Activated naive CD4-positive, alpha-beta T cell treated with anti-CD3 and anti-CD28 coated beads for 36 hours (primary cell): ENCODE results near the gene EFHD2. TPM values are rescaled to one million over a fixed set of nuclear protein-coding genes. Genes with fewer than 3 reads are reported as not detected.

Experiments
- CTCF ChIA-PET: fragments of 350-600 bp; sonication (Branson Sonifier 250); formaldehyde crosslinking; loops from one replicate; lab custom pipeline; 2021; ENCODE audit warnings: antibody characterized with exemption; lab: Charles Lee
- DNase-seq: peaks from one replicate; pipeline ENCODE4 v3.0.0-alpha.2; 2020
- H3K27ac Mint-ChIP-seq: one replicate; pipeline ENCODE4 v1.8.0; 2021; ENCODE audit warnings: mild to moderate bottlenecking, mixed read lengths
- H3K27me3 Mint-ChIP-seq: one replicate; pipeline ENCODE4 v1.8.0; 2021; ENCODE audit warnings: low read depth, mixed read lengths
- H3K36me3 Mint-ChIP-seq: one replicate; pipeline ENCODE4 v1.8.0; 2021; ENCODE audit warnings: low read depth, mixed read lengths
- H3K4me1 Mint-ChIP-seq: one replicate; pipeline ENCODE4 v1.8.0; 2021; ENCODE audit warnings: low read depth, mixed read lengths
- H3K4me3 Mint-ChIP-seq: one replicate; pipeline ENCODE4 v1.8.0; 2021; ENCODE audit warnings: mild to moderate bottlenecking, moderate library complexity, mixed read lengths
- H3K9me3 Mint-ChIP-seq: one replicate; pipeline ENCODE4 v1.8.0; 2021; ENCODE audit warnings: mixed read lengths
- intact Hi-C: fragments of 100-400 bp; cut with micrococcal nuclease; formaldehyde crosslinking; loops from one replicate; pipeline ENCODE4 v1.15.1; 2023
- total RNA-seq, 2 experiments: library from RNA; stranded (reverse); gene quantifications; one replicate each; pipeline ENCODE4 v1.2.3, GENCODE V29; 2021

The EFHD2 gene
- total RNA-seq, 2 experiments from 2014 or later, result 35.0 to 36.0 TPM

DNA sequence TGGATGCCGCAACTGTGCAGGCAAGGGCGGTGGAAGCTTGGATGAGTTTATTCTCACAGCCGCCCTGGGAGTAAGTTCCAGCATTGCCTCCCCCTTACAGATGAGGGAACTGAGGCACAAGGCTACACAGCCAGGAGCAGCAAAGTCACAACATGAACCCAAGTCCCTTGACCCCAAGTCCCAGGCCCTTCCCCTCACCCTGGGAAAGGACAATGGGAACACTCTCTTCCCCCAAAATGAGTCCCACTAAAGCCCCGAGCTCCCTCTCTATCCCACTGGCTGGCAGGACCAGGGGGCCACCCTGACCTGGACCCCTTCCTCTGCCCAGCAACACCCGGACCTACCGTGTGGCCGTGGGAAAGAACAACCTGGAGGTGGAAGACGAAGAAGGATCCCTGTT is 32.4 kb downstream of the EFHD2 start:
- Mint-ChIP-seq H3K9me3 (no peaks in the 10 kb centered on the region), H3K36me3 (no peaks in the 10 kb centered on the region), H3K27me3 (peaks cover 2% of the 10 kb centered on the region), H3K27ac (no peak overlapping the region), H3K4me1 (no peaks in the 10 kb centered on the region), H3K4me3 (no peak overlapping the region)
- DNase-seq, result no peak
- CTCF ChIA-PET, result interaction anchor here (0.7 kb wide), 1 partner anchor 113 kb away, joined by 3 read pairs; no protein-coding TSS in a partner anchor
- intact Hi-C loops, result no loop called here

DNA sequence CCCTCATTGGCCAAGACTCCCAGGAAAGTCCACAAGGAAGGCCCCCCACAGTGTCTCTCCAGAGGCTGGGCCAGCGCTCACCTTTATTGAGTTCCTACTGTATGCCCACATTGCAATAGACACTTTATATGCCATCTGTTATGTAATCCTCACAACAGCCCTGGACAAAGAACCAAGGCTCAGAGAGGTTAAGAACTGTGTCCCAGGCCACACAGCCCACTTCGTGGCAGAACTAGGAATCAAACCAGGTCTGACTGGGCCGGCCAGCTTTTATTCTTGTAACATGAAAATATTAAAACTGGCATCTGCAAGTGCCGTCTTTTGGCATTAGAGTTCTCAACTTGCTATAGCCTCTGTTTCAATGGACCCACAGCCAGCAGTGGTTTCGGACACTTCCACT is 33.1 kb downstream of the EFHD2 start:
- intact Hi-C loops, result no loop called here
- Mint-ChIP-seq H3K4me3 (no peak overlapping the region), H3K4me1 (no peaks in the 10 kb centered on the region), H3K27ac (no peak overlapping the region), H3K27me3 (peaks cover 2% of the 10 kb centered on the region), H3K36me3 (no peaks in the 10 kb centered on the region), H3K9me3 (no peaks in the 10 kb centered on the region)
- CTCF ChIA-PET, result no interaction called here
- DNase-seq, result no peak

DNA sequence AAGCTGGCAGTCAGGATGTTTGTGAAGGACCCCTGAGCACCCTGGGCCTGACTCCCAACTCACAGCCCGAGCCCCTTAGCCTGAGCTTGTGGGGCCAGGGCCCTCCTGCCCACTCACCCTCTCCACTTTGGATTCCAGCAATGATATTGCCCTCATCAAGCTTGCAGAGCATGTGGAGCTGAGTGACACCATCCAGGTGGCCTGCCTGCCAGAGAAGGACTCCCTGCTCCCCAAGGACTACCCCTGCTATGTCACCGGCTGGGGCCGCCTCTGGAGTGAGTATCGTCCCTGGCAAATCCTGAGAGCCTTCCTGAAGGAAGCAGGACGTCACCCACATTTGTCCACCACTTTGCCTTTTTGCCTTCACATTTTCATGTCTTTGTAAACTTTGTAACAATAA is 33.6 kb downstream of the EFHD2 start:
- H3K27ac Mint-ChIP-seq, result no peak overlapping the region
- no peaks in the 10 kb centered on the region for H3K9me3 Mint-ChIP-seq
- DNase-seq, result no peak
- H3K27me3 Mint-ChIP-seq, result peaks cover 2% of the 10 kb centered on the region
- no peak overlapping the region for H3K4me3 Mint-ChIP-seq
- CTCF ChIA-PET, result no interaction called here
- no peaks in the 10 kb centered on the region for H3K36me3 Mint-ChIP-seq
- no peaks in the 10 kb centered on the region for H3K4me1 Mint-ChIP-seq
- intact Hi-C loops, result no loop called here

DNA sequence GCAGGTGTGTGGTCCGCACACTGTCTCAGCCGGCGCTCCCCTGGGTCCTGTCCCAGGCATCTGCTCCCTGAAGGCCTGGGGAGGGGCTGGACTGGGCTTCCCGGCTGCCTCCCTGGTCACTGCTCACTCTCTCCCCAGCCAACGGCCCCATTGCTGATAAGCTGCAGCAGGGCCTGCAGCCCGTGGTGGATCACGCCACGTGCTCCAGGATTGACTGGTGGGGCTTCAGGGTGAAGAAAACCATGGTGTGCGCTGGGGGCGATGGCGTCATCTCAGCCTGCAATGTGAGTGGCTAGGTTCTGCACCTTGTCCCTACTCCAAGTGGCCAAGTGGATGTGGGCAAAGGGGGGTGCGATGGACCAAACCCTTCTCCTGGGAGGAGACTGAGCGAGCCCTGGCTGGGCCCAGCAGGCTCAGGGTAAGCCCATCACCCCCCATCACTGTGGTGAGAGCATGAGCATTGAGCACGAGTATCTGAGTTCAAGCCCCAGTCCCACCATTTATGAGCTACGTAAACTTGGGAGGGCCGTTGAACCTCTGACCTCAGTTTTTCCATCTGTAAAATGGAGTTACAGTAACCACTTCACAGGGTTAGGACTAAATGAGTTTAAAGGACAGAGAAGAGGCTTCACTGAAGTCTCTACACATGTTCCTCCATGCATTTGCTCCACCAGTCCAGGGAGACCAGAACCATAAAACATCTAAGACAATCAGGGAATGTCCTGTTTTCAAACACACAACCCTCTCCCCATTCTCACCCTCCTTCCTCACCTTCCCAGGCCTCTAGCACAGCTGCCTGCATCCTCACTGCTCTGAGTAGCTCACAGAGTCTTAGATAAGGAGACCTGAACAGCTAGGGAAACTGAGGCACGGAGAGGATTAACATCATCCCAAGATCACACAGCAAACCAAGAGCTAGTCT is 35.0 kb downstream of the EFHD2 start:
- CTCF ChIA-PET, result interaction anchor here (0.7 to 1.2 kb wide), 2 partner anchors 10 to 68 kb away, joined by 3 to 5 read pairs; no protein-coding TSS in a partner anchor
- Mint-ChIP-seq H3K4me1 (no peaks in the 10 kb centered on the region), H3K27me3 (peaks cover 2% of the 10 kb centered on the region), H3K9me3 (no peaks in the 10 kb centered on the region), H3K27ac (no peak overlapping the region), H3K36me3 (no peaks in the 10 kb centered on the region), H3K4me3 (no peak overlapping the region)
- intact Hi-C loops, result no loop called here
- no peak for DNase-seq

DNA sequence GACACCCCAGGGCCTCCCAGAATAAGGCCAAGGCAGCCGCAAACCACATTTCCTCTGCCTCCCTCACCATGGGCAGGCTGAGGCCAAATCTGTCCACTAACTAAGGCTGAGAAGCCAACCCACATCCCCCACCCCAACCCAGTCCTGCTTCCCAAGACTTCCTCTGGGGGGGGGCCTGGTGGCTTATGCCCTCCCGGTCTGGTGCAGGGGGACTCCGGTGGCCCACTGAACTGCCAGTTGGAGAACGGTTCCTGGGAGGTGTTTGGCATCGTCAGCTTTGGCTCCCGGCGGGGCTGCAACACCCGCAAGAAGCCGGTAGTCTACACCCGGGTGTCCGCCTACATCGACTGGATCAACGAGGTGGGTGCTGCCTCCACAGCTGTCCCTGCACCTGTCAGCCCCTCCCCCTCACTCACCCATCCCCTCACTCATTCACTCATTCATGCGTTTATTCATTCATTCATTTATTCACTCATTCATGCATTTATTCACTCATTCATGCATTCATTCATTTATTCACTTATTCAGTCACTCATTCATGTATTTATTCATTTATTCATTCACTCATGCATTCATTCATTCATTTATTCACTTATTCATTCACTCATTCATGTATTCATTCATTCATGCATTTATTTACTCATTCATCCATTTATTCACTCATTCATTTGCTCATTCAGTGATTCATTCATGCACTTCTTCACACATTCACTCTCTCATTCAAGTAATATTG is 35.9 kb downstream of the EFHD2 start:
- CTCF ChIA-PET, result no interaction called here
- H3K36me3 Mint-ChIP-seq, result no peaks in the 10 kb centered on the region
- no peaks in the 10 kb centered on the region for H3K9me3 Mint-ChIP-seq
- H3K4me1 Mint-ChIP-seq, result no peaks in the 10 kb centered on the region
- intact Hi-C loops, result no loop called here
- no peak overlapping the region for H3K4me3 Mint-ChIP-seq
- H3K27me3 Mint-ChIP-seq, result peaks cover 2% of the 10 kb centered on the region
- no peak overlapping the region for H3K27ac Mint-ChIP-seq
- no peak for DNase-seq

DNA sequence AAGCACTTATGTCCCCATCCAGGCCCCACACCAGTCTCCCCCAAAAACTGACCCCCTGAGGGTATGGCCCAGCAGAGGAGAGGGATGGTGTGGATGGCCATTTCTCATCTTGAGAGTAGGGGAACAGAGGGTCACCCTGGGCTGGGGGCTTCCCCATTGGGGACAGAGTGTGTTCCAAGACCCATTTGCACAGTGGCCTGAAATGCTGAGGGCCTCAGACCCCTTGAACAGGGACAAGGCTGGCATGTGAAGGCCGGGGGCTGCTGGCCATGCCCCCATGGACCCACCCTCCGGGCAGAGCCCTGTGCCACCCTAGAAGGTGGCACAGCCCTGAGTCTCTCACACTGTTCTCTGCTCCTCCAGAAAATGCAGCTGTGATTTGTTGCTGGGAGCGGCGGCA is 36.5 kb downstream of the EFHD2 start:
- DNase-seq, result no peak
- no peak overlapping the region for H3K27ac Mint-ChIP-seq
- CTCF ChIA-PET, result no interaction called here
- H3K36me3 Mint-ChIP-seq, result no peaks in the 10 kb centered on the region
- no peak overlapping the region for H3K4me3 Mint-ChIP-seq
- H3K27me3 Mint-ChIP-seq, result peaks cover 2% of the 10 kb centered on the region
- no peaks in the 10 kb centered on the region for H3K4me1 Mint-ChIP-seq
- intact Hi-C loops, result no loop called here
- no peaks in the 10 kb centered on the region for H3K9me3 Mint-ChIP-seq

DNA sequence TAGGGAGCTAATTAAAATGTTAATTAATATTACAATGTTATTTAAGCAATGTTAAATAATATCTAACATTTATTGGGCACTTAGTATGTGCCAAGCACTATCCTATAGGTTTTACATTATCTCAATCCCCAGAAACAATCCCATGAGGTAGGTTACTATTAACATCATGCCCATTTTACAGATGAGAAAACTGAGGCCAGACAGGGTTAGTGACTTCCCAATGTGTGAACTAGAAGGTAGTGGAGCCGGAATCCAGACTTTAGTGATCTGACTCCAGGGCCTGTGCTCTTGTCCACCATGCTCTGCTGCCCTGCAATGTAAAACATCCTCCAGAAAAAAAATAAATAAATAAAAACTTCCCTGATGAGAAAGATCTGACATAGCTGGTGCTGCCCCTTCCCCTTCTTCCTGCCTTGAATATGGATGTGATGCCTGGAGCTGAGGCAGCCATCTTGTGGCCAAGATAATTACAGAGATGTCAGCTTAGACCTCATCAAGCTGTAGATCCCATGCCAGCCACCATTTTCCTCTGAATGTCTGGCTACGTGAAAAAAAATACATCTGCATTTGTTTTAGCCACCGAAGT is 39.3 kb downstream of the EFHD2 start:
- Mint-ChIP-seq H3K4me1 (no peaks in the 10 kb centered on the region), H3K36me3 (no peaks in the 10 kb centered on the region), H3K27me3 (peaks cover 2% of the 10 kb centered on the region), H3K27ac (no peak overlapping the region), H3K9me3 (no peaks in the 10 kb centered on the region), H3K4me3 (no peak overlapping the region)
- intact Hi-C loops, result no loop called here
- CTCF ChIA-PET, result interaction anchor here (0.6 to 1.2 kb wide), 3 partner anchors 17 to 562 kb away, joined by 3 to 5 read pairs (median 3); no protein-coding TSS in a partner anchor
- no peak for DNase-seq

DNA sequence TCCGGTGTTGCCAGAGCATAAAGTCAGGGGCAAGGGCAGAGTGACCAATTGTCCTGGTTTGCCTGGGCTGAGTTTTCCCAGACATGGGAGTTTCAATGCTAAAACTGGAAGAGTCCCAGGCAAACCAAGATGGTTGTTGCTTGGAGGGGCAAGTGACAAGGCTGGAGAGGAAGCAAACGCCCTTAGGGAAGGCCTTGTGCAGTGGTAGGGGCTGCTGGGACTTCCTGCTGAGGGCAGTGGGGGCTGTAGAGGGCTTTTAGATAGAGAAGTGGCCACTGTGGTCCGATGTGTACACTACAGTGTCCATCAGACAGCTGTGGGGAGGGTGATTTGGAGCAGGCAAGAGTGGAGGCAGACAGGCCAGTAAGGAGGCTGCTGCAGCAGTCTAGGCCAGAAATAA is 39.9 kb downstream of the EFHD2 start:
- no peak overlapping the region for H3K27ac Mint-ChIP-seq
- H3K36me3 Mint-ChIP-seq, result no peaks in the 10 kb centered on the region
- no peak overlapping the region for H3K4me3 Mint-ChIP-seq
- no peaks in the 10 kb centered on the region for H3K4me1 Mint-ChIP-seq
- intact Hi-C loops, result no loop called here
- H3K9me3 Mint-ChIP-seq, result no peaks in the 10 kb centered on the region
- peaks cover 2% of the 10 kb centered on the region for H3K27me3 Mint-ChIP-seq
- CTCF ChIA-PET, result interaction anchor here (0.8 kb wide), 1 partner anchor 126 kb away, joined by 5 read pairs; no protein-coding TSS in a partner anchor
- no peak for DNase-seq

DNA sequence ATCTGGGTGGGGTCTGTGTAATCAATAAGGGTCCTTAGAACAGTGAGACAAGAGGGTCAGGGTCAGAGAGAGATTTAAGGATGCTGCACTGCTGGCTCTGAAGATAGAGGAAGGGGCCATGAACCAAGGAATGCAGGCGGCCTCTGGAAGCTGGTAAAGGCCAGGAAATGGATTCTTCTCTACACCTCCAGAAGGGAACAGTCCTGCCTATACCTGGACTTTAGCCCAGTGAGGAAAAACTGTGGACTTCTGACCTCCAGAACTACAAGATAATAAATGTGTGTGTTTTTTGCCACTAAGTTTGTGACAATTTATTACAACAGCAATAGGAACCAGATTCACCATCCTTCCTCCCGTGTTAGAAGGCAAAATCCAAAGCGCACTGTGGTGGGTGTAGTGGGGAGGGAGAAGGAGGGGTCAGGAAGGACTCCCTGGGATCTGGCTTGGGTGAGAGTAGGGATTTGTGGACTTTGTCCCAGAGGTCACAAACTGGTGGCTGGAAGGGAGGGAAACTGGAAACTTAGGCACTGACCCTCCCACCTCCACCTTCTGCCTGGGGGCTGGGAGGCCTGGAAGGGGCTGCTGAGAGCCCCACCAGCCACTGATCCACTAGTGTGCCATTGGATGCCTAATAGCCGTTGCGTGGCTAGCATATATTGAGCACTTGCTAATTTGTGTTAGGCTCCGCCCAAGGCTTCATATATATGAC is 41.5 kb downstream of the EFHD2 start:
- CTCF ChIA-PET, result no interaction called here
- H3K4me1 Mint-ChIP-seq, result no peaks in the 10 kb centered on the region
- H3K36me3 Mint-ChIP-seq, result no peaks in the 10 kb centered on the region
- DNase-seq, result no peak
- intact Hi-C loops, result no loop called here
- no peak overlapping the region for H3K4me3 Mint-ChIP-seq
- H3K27me3 Mint-ChIP-seq, result no peaks in the 10 kb centered on the region
- no peak overlapping the region for H3K27ac Mint-ChIP-seq
- H3K9me3 Mint-ChIP-seq, result no peaks in the 10 kb centered on the region

DNA sequence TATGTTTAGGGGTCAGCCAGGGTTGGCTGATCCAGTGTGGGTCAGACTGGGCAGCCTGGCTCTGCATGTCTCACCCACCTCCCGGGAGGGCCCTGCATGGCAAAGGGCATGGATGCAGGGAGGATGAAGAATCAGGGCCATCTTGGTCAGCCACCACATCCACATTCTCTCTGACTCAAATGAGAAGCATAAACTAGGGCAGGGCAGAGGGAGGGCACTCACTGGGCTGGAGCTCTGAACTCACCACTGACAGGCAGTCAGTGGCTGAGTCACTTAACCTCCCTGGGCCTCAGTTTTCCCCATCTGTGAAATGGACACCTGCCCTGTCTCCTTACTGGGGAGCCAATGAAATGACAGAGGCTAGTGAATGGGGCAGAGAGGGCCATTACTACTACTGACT is 42.5 kb downstream of the EFHD2 start:
- Mint-ChIP-seq H3K27me3 (no peaks in the 10 kb centered on the region), H3K4me3 (no peak overlapping the region), H3K27ac (no peak overlapping the region), H3K36me3 (no peaks in the 10 kb centered on the region), H3K9me3 (no peaks in the 10 kb centered on the region), H3K4me1 (no peaks in the 10 kb centered on the region)
- CTCF ChIA-PET, result interaction anchor here (0.5 kb wide), 1 partner anchor 49 kb away, joined by 3 read pairs; no protein-coding TSS in a partner anchor
- intact Hi-C loops, result no loop called here
- no peak for DNase-seq

DNA sequence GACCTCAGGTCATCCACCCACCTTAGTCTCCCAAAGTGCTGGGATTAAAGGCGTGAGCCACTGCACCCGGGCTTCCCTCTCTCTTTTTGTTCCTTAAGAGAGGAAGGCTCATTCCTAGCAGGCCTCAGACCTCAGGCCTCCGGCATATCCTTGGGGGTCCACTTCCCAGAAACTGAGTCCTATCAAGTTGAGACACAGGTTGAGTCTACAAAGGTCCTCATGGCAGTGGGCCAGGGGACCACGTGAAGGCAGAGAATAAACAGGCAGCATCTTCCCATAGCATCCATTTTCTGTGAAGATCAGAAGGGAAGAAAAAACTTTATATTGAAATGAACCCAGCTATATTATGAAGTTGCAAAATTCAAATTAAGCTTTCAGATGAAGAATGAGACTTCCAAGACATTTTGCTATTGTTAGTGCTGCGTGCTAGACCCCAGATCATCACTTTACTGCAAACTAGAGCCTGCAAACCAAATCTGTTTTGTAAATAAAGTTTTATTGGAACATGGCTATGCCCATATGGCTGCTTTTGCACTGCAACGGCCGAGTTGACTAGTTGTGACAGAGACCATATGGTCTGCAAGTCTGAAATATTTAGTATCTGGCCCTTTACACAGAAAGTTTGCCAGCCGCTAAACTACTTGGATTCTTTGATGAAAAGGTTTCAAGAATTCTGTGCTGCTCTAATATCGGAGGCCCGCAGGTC is 43.3 kb downstream of the EFHD2 start:
- H3K9me3 Mint-ChIP-seq, result no peaks in the 10 kb centered on the region
- CTCF ChIA-PET, result no interaction called here
- H3K27ac Mint-ChIP-seq, result no peak overlapping the region
- no peaks in the 10 kb centered on the region for H3K27me3 Mint-ChIP-seq
- H3K4me1 Mint-ChIP-seq, result no peaks in the 10 kb centered on the region
- H3K4me3 Mint-ChIP-seq, result no peak overlapping the region
- no peaks in the 10 kb centered on the region for H3K36me3 Mint-ChIP-seq
- intact Hi-C loops, result no loop called here
- no peak for DNase-seq
